HG03565 (cell line): ENCODE data around the gene STX18.
"Not testable (repeated sequence)": the region's sequence is repeated elsewhere in the genome, so short reads cannot be mapped to it uniquely, and the experiment has no call there.

Experiments
- ATAC-seq: cut with Tn5 transposase; IDR thresholded peaks from one replicate; pipeline ENCODE4 v1.9.1; 2021; ENCODE audit warnings: mild to moderate bottlenecking, moderate library complexity; ENCODE audit not compliant: unreplicated experiment

STX18 gene

DNA sequence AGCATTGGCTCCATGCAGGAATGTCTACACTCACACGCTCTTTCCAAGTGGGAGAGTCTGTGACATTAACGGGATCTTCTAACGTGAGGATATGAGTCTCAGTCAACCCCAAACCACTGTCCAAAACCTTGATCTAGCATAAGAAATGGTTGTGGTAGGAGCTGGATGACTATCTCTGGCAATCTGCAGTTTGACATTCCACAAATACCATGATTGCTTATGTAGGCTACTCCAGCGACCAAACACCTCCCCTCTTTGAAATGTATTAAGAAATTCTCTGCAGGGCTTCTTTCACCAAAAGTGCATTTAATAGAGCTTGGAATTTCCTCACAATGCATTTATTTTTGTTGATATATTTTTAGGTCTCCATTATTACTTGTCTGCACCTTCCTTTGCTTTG lies 14.1 kb upstream of the STX18 start:
- no peak for ATAC-seq

DNA sequence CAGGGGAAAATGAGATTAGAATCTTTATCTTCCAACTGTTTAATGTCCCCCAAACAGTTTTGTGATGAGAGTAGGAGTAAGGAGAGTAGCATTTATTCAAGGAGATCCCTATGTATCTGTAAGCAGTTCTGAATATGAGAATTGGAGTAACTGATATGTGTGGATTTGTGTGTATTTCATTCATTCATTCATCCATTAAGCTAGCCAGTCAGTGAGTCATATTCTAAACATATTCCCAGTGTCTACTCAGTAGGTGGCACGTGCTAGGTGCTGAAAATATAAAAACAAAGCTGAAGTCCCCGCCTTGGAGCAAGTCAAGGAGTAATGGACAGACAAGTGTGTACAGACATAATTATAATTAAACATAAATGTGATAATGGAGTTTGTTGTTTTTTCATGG lies 12.4 kb upstream of the STX18 start:
- no peak for ATAC-seq

DNA sequence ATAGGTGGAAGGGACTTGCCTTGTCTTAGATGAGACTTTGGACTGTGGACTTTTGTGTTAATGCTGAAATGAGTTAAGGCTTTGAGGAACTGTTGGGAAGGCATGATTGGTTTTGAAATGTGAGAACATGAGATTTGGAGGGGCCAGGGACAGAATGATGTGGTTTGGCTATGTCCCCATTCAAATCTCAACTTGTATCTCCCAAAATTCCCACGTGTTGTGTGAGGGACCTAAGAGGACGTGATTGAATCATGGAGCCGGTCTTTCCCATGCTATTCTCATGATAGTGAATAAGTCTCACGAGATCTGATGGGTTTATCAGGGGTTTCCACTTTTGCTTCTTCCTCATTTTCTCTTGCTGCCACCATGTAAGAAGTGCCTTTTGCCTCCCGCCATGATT lies 10.2 kb upstream of the STX18 start:
- ATAC-seq: not testable (repeated sequence)

DNA sequence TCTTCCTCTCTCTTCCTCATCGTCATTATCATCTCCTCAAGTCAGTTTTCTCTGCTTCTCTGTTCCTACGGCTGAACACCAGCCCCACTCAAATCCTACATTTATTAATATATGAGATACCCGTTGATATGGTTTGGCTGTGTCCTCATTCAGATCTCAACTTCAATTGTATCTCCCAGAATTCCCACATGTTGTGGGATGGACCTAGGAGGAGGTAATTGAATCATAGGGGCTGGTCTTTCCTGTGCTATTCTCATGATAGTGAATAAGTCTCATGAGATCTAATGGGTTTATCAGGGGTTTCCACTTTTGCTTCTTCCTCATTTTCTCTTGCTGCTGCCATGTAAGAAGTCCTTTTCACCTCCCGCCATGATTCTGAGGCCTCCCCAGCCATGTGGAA lies 8.3 kb upstream of the STX18 start:
- not testable (repeated sequence) for ATAC-seq

DNA sequence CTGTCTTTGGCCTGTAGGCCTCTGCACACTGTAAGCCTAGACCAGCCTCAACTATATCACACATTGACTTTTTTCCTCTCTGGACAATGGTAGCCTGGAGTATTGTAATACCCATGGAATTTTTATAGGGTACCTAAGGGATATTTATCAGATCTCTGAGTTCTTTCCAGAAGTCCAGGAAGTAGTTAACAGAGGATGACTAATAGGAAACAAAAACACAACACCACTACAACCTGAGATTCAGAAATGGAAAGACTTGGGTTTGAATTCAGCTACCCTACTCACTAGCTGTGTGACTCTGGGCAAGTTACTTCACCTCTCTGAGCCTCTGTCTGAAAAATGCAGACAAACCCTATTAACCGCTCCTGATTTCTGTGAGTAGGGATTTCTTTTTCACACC lies 7.7 kb upstream of the STX18 start:
- no peak for ATAC-seq

DNA sequence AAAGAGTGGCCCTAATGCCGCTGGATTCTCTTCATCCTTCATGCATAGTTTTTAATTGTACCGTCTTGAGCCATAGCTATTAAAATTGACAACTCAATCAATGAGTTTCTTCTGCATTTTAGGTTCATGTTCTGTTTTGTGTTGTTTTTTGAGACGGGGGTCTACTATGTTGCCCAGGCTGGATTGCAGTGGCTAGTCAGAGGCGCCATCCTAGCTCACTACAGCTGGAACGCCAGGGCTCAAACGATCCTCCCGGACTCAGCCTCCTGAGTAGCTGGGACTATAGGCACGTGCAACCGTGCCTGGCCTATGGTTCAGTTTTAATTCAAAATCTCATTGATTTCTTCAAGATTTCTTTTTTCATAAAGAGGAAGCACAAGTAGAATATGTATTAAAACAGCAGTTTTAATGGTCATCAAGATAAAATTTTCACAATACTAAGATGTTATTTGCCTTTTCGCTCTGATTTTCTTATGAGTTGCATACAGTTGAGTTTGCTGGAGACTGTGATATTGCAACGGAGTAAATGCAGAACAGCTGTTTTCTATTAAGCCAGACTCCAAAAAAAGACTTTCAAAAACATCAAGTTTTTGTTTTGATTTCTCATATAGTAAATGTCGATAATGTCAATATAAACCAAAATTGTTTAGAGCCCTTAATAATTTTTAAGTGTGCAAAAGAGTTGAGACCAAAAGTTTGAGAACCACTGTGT lies 1.1 kb upstream of the STX18 start:
- no peak for ATAC-seq

DNA sequence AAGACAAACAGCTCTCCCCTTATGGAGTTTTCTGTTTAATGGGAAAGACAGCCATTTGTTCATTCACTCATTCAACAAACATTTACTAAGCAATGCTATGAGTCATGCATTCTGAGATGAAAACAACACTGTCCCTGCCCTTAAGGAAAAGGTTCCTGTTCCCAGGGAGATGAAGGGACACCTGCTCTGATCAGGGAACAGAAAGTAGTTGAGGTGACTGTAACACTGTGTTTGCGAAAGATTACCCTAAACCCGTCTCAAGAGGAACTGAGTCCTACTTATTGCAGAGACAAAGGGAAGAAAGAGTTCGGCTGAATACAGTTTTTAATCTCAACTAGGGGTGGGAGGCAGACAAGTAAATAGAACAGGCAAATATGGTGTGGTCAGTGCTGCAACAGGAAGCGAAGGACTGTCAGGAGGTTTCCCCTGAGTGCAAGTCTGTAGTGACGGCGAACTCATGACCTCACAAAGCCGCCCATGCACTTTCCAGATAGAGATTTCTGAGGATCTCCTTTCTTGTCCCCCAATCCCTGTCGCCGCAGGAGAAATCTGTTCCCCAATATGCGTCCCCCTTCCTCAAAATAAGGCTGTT lies 712 bp downstream of the STX18 start:
- ATAC-seq: peak; percentile 29

DNA sequence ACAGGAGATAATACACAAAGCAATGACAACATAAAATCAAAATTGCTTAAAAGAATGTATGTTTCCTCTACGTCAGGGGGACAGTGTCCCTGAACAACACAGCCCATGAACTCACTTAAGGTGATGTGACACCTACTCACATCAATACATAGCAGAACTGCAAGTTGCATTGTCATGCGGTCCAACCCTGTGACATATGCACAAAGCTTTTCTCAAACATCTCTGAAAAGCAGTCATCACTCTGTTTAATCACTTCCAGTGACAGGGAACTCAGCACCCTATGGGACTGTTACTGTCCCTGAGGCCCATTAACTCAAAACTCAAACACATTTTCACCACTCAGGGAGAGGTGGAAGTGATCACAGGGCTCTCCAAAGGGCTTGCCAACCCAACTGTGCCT lies 2.4 kb downstream of the STX18 start:
- no peak for ATAC-seq

DNA sequence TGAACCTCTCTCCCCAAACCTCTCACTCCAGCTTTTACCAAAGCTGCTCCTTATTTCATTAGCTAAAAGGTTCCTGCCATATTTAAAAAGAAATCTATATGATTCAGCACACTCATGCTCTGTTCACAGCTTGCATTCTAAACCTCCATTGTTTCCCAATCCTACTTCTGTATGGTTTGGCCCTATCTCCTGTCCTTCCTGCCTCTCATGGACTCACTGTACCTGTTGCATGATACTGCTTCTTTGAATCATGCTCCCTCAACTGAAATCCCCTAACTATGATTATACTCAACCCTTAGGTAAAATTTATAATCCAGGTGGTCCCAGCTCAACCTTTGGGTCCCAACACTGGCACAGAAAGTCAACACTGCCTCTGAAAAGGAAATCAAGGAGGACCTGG lies 6.3 kb downstream of the STX18 start:
- no peak for ATAC-seq

DNA sequence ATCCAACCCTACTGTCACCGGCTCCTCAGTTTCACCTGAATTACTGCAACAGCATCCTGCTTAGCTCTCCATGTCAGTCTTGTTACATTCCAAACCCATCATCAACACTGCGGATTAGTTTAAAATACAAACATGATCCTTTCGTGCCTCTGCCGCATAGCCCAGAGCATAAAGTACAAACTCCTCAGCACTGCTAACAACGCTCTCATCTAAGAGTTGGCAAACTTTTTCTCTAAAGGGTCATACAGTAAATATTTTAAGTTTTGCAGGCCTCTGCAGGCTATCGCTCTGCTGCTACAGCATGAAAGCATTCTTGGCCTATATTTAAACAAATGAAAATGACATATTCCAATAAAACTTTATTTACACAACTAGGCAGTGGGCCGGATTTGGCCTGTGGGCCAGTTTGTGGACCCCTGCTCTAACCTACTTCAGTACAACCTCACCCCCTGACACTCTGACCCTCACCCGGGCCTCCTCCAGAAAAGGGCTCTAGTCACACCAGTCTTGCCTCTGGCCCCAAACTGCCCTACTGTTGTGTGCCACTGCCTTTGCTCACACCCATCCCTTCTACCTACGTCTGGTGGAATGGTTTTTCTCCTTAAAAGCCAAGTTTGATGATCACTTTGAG lies 7.2 kb downstream of the STX18 start:
- no peak for ATAC-seq

DNA sequence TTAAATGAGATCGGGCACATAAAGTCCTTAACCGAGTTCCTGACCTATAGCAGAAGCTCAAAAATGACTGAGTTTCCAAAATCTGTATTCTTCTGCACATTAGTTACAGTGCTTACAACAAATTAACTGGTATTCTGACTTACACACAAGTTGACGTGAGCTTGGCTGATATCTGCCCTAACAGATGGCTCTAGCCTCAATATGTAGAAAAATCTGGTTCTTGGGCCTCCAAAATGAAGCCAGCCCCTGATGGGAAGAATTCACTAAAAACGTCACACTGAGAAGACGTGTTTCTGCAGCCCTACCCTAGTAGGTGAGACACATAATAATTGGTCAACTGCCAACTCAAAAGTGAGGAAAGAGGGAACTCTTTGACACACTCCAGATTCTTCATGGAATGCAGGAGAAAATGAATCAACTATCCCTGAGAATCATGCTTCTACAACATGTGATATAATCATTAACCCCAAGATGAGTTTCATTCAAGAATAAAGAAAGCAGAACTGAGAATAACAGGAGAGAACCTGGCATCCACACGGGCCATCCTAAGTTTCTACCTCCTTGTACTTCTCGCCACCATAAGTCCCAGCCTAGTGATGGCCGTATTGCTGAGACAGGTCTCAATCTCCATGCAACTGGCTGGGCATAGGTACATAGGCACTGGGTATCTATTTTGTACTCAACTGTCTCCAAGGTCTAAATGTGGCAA lies 8.2 kb downstream of the STX18 start:
- no peak for ATAC-seq

DNA sequence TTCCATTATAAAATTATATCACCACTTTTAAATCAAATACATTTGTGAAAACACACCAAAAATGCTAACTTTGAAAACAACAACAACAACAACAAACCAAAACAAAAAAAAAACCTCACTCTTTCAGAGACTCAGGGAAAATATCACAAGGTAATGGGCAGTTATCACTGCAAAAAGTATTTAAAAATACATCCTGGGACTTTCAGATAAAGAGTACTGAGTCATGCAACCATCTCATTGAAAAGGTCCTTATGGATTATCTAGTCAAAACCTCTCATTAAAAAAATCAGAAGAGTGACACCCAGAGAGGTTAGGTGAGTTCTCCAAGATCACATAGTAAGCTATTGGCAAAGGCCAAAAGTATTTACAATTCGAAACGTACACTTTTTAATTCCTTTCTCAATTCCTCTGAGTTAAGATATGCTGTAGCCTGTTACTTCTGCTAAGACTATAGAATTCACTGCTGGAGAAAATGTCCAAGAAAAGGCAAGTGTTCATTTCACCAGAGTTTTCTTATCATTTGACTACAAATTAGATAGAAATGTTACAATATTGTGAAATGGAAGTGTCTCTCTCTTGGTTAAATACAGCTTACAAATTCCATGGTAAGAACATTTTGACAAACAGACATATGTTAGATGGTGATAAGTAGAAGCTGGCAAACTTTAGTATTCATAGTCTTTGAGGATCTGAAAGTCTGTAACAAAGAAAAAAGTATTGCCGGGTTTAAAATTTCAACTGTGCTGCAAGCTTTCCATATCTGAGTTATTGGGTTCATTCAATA lies 9.3 kb downstream of the STX18 start:
- ATAC-seq: no peak

DNA sequence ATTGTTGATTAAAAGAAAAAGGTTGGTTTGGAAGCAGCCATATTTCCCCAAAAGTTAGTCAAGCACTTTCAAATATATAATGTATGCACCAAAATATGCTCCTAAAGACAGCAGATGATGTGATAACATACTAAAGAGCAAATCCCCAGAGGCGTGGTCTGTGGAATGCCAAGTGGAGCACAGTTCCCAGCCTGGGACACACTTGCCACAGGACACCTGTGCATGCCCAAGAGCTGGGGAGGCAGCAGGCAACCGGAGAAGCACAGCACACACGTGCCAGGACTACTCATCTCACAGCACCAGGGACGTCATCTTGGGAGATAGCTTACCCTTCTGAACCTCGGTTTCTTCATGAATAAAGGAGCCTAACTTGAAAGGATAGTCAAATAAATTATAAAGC lies 12.5 kb downstream of the STX18 start:
- no peak for ATAC-seq

DNA sequence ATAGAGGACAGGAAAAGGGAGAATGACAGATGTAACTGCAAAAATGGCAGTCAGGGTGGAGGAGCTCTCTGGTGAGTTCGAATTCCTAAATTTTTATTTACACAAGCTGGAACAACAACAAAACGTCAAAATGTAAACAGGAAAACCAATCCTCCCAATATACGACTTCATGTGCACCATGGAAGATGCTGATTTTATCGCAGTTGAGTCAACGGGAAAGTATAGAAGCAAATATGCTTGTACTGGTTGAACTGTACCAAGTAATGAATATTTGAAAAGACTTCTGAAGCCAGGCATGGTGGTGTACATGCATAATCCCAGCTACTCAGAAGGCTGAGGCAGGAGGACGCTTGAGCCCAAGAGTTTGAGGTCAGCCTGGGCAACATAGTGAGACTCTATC lies 15.4 kb downstream of the STX18 start:
- no peak for ATAC-seq

DNA sequence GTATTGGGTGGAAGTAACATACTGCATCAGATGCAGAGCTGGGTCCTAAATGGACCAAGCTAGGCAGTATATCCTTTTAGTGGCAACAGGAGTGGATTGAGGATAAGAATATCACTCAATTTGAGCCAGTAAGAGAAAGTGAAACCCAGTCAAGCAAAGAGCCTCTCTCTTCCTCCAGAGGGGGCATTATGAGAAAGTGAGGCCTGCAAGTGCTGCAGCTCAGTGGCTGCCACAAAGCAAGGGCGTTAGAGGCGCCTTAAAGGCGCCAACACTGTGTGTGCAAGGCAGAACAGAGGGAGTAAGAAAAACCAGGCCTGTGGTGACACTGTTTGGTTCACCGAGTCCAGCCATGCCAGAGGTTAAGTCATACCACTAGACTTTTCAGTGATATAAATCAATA lies 17.5 kb downstream of the STX18 start:
- ATAC-seq: peak; percentile 93

DNA sequence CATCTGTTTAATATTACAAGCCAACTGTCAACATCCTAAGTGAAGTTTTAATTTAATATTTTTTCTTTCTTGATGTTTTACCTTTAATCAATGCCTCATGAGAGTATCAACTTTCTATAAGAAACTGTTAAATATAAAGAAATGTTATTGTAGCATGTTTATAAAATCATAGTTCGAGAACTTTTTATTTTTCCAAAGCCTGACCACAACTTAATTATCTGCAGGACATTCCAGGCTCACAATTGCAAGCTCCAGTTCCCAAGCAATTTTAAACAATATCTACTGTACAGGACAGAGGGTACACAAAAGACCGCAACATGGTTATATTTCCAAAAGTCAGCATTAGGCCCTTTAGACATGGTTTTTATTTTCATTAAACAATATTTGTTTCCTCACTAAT lies 20.1 kb downstream of the STX18 start:
- ATAC-seq: no peak

DNA sequence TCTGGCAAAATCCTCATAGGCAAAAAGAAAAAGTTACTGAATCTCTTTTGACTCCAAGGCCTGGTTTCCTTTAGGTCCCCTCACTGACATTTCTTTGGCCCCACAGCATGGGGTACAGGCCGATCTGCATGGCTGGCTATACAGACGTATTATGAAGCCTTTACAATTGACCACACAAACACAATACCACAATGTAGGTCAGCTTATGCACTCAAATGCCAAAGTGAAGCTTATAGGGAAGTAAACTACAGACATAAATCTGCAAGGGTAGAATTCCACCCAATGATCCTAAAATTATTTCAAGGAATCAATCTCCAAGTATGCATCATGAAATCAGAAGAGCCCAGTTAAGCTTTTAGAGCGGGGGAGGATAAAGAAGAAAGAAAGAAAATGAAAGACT lies 20.7 kb downstream of the STX18 start:
- no peak for ATAC-seq

DNA sequence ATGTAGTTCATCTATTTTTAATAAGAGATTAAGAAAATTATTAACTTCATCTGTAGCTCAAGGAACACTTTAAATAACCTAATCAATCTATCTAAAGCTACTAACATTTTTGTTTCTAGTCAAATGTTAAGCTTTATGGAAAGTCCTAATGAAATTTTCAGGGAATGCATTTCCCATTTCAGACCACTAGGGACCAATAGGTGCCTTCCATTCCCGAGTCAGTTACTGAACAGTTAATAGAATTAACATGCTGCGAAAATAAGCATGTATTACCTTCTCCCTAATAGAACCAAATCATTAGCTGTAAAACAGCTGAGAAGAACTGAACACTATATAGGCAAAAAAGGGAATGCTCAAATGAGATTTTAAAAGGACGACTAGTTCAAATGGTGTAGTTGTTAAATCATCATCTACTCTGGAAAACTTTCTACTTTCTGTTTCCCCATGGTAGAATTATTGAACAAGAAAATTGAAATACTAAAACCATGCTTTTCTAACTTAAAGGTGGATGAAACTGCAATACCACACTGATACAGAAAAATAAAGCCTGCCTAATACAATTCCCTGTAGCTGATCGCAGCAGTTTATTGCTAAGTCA lies 22.5 kb downstream of the STX18 start:
- ATAC-seq: no peak

DNA sequence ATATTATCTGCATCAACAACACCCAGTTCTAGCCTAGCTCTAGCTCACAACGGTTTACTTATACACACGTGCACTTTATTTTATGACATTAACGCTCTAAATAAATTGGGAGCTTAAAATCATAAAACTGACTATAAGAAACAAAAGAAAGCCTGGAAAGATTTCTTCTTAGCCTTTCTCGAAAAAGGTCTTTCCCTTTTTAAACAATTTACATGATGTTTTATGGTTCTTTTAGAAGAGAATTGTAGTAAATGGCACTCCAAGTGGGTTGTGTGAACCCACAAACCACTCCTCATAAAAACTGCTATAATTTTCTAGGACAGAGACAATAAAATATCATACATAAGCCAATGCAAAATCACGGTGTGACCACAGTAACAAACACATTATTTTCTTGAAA lies 23.1 kb downstream of the STX18 start:
- no peak for ATAC-seq

DNA sequence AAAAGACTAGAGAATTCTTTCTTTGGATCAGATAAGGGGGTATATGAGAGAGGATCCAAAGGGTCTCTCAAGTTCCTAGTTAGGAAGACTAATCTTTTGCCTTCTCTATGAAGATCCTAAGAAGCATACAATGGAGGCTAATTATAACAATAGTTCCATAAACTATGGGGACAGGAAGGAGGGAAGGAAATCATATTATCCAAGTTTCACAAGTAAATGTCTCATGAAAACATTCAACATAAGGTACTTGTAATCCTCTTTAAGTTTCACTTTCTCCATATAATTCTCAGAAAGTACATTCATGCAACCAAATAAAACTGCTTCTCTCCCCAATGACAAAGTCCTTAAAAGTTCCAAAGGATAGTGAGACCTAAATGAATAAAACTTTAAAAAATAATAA lies 27.1 kb downstream of the STX18 start:
- no peak for ATAC-seq

DNA sequence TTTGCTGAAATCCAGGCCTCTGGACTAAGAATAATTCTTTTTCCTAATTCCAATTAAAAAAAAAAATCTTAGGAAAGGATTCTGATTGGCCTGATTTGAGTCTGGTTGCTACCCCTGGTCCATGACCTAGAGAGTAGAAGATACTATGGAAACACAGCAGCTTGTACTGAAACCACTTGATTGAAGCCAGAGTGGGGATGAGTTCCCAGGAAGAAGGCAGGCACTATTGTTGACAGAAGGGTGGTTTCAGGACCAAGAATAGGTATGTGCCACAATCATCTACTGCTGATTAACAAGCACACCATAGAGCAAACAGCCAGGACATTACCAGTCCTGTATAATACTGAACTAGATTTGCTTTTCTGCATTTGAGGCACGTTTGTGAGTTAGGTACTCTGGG lies 29.6 kb downstream of the STX18 start:
- ATAC-seq: no peak
